SK-N-MC (cell line): ENCODE measurements around the gene ATXN7.

Experiments used
- DNase-seq: peaks from one replicate; pipeline ENCODE4 v3.0.0-alpha.2; 2011; ENCODE audit warnings: low read depth, low spot score
- H3K27ac ChIP-seq: fragments of 200-600 bp; sonication (generic); 2 replicates; pipeline ENCODE4 v1.5.1; 2016; ENCODE audit warnings: mixed run types
- H3K36me3 ChIP-seq: fragments of 200-600 bp; sonication (generic); 2 replicates; pipeline ENCODE4 v1.6.1; 2017; ENCODE audit warnings: antibody characterized with exemption, low read length, mixed read lengths; ENCODE audit not compliant: insufficient read depth
- H3K4me3 ChIP-seq: fragments of 200-600 bp; sonication (generic); 2 replicates; pipeline ENCODE4 v1.5.1; 2016
- H3K9ac ChIP-seq: fragments of 200-600 bp; sonication (generic); 2 replicates; pipeline ENCODE4 v1.8.0; 2017; ENCODE audit warnings: mixed run types, mixed read lengths; ENCODE audit not compliant: insufficient read length
- H3K9me3 ChIP-seq: fragments of 200-600 bp; sonication (generic); 2 replicates; pipeline ENCODE4 v1.6.1; 2017; ENCODE audit warnings: low read depth, mild to moderate bottlenecking, antibody characterized with exemption, low read length, moderate library complexity, mixed read lengths
- EZH2 ChIP-seq: fragments of 200-600 bp; sonication (generic); IDR thresholded peaks from one replicate; pipeline ENCODE4 v1.6.1; 2017; ENCODE audit warnings: antibody characterized with exemption
- FOXP2 ChIP-seq: optimal IDR thresholded peaks from 2 replicates; pipeline ENCODE3; 2011; ENCODE audit warnings: mild to moderate bottlenecking, moderate library complexity; ENCODE audit not compliant: insufficient read depth; ENCODE audit errors: extremely low read length, control extremely low read depth
- POLR2AphosphoS5 ChIP-seq: IDR thresholded peaks from 2 replicates; pipeline ENCODE4 v1.6.1; 2012; ENCODE audit warnings: mild to moderate bottlenecking, low read depth, low read length, borderline replicate concordance

The ATXN7 gene

DNA sequence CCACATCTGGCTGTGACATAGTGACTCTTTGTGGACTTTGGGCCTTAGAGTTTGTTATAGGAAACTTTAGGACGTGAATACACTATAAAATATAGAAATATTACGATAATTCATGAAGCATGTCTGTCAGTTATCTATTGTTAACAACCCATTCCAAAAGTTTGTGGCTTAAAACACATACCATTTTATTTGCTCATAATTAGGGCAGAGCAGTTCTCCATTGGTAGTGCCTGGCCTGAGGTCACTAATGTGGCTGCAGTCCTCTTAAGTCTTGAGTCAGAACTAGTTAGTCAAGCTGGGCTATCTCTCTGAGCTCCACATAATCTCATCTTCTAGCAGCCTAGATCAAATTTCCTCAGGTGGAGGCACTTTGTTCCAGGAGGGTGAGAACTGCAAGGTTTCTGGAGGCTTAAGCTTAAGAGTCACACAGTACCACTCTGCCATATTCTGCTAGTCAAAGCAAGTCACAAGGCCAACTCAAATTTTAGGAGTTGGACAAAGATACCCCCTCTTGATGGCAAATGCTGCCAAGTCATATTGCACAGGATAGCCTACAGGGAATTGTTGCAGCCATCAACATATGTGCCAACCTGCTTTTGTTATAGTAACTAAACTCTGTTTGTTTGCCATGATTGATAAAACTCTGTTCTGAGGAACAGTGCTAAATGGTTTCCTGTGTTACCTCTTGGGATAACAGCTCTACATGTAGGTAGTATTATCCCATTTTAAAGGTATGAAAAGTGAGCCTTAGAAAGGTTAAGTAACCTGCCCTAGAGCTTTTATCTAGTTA, 8.7 kb downstream of the ATXN7 start:
- H3K9me3 ChIP-seq: no peaks in the 10 kb centered on the region
- H3K36me3 ChIP-seq: no peaks in the 10 kb centered on the region
- H3K9ac ChIP-seq: no peak overlapping the region
- DNase-seq: no peak
- H3K27ac ChIP-seq: no peak overlapping the region
- no peak overlapping the region for H3K4me3 ChIP-seq
- no peak for TF ChIP-seq FOXP2
- TF ChIP-seq EZH2: no peak
- TF ChIP-seq POLR2AphosphoS5: no peak

DNA sequence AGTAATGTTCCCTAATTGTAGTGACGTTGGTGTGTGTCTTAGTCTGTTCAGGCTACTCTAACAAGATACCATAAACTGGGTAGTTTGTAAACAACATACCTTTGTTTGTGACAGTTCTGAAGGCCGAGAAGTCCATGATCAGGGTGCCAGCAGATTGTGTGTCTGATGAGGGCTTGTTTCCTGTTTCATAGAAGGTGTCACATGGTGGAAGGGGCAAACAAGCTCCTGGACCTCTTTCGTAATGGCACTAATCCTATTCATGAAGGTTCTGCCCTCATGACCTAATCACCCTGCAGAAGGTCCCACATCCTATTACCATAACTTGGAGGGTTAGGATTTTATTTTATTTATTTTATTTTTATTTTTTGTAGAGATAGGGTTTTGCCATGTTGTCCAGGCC, 11.1 kb downstream of the ATXN7 start:
- Histone ChIP-seq H3K27ac (no peak overlapping the region), H3K36me3 (no peaks in the 10 kb centered on the region), H3K4me3 (no peak overlapping the region), H3K9ac (no peak overlapping the region), H3K9me3 (no peaks in the 10 kb centered on the region)
- no peak for TF ChIP-seq FOXP2
- no peak for TF ChIP-seq EZH2
- no peak for TF ChIP-seq POLR2AphosphoS5
- no peak for DNase-seq

DNA sequence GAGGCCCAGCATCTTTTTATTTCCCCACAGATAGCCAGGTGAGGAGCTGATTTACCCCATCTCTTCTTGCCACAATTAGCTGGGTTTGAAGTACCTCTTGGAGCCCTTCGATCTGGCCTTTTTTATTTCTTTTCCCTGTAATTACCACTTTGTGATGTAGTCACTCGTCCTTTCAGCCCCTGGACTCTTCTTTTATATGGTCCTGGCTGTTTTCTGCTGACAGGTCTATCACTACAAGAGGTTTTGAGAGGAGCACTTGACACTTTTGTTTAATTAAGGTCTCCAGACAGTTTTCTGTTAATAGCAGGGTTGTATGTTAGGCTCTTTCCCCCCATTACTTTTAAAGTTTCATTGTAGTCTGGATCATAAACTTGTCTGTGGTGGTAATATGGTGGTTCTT, 11.8 kb downstream of the ATXN7 start:
- Histone ChIP-seq H3K27ac (no peak overlapping the region), H3K4me3 (no peak overlapping the region), H3K9ac (no peak overlapping the region), H3K9me3 (no peaks in the 10 kb centered on the region), H3K36me3 (no peaks in the 10 kb centered on the region)
- DNase-seq: no peak
- no peak for TF ChIP-seq POLR2AphosphoS5
- TF ChIP-seq EZH2: no peak
- TF ChIP-seq FOXP2: no peak

DNA sequence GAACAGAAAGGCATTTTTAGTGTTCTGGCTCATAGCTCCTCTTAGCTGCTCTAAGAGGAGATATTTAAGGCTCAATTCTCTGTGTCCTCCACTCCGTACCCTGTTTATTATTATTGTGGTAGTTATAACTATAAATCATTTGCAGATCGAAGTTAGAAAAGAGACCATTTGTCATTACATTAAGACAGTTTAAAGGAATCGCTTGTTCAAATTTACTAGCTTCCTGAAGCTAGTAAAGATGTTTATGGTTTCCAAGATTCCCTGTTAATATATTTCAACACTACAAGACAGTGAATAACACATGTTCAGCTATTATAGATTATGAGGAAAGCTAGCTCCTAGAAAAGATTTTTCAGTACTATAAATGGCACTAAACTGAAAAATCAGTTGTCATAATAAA, 12.6 kb downstream of the ATXN7 start:
- H3K9me3 ChIP-seq: no peaks in the 10 kb centered on the region
- H3K9ac ChIP-seq: no peak overlapping the region
- peak overlapping the region; percentile 30; the same call in 1 of the 2 replicates for H3K4me3 ChIP-seq
- no peak for DNase-seq
- TF ChIP-seq EZH2 (no peak), POLR2AphosphoS5 (no peak), FOXP2 (no peak)
- no peaks in the 10 kb centered on the region for H3K36me3 ChIP-seq
- H3K27ac ChIP-seq: peak overlapping the region; percentile 25; the same call in 1 of the 2 replicates

DNA sequence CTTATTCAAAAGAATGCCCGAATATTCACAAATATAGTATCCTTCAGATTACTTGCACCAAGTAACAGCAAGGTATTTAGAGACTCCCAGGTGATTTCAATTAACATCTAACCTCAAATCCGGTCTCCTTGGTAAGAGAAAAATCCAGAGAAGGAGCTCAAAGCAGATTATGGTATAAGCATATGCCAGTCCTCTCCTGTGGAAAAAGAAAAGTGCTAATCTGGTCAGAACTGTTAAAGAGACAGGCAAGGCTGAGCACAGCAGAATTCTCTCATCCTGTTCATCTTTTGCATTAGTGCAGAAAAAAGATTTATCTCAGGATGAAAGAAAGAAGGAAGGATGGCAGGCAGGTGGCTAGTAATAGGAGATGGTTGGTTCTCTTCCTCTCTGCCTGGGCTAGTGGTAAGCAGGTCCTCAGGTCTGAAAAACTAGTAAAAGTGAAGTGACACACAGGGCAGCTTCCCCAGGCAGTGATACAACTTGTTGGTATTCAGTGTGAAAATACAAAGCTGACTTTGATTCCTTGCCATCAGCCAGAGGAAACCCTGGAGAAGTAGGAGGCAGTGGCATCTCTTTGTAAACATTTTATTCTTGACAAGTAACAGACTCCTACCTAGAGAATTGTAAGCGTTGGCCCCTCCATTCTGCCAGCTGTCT, 14.2 kb downstream of the ATXN7 start:
- no peak for DNase-seq
- Histone ChIP-seq H3K4me3 (no peak overlapping the region), H3K27ac (no peak overlapping the region), H3K9ac (no peak overlapping the region), H3K36me3 (no peaks in the 10 kb centered on the region), H3K9me3 (no peaks in the 10 kb centered on the region)
- TF ChIP-seq FOXP2: no peak
- no peak for TF ChIP-seq POLR2AphosphoS5
- no peak for TF ChIP-seq EZH2

DNA sequence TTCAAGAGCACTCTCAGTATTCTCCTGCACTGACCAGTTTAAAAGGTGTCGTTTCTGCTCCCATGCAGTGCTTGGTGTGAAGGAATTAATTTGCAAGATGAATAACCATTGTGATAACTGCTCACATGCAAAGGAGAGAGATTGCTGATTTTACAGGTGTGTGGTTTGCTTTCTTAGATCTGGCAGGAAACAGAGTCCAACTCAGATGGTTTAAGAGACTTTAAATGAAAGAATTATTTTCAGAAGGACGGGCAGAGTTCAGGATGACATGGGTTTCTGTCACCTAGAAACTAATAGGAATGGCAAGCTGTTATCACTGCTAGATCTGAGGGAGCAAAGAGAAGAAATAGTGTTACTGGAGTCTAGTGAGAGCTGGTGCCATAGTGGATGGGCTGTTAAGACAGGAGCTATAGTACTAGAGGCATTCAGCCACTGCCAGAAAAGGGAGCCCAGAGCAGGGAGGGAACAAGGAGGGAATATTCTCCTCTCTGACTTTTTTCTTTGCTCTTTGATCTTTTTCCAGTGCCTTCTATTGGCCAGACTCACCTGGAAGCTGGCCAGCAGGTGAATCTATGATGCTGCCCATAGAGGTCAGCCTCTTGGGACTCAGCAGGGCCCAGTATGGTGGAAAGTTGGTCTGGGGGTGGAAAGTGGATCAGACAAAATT, 14.9 kb downstream of the ATXN7 start:
- H3K9ac ChIP-seq: no peak overlapping the region
- no peak for TF ChIP-seq FOXP2
- no peak for TF ChIP-seq POLR2AphosphoS5
- TF ChIP-seq EZH2: no peak
- H3K36me3 ChIP-seq: no peaks in the 10 kb centered on the region
- no peak overlapping the region for H3K4me3 ChIP-seq
- no peaks in the 10 kb centered on the region for H3K9me3 ChIP-seq
- no peak for DNase-seq
- H3K27ac ChIP-seq: no peak overlapping the region

DNA sequence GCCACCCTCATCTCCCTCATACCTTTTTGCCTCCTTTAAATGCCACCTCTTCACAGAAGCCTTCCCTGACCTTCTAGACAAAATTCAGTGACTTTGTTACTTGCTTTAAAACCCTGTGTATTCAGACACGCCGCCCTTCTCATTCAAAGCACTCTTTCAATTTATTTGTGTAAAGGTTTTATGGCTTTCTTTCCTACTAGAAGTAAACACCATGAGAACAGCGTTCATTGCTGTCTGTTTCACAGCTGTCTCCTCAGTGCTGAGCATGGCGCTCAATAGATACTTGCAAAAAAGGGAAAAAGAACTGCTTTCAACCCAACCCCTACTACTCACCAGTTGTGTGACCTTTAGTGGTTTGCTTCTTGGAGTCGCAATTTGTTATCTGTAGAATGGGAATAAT, 17.0 kb downstream of the ATXN7 start:
- TF ChIP-seq POLR2AphosphoS5 (no peak), EZH2 (no peak), FOXP2 (no peak)
- H3K27ac ChIP-seq: no peak overlapping the region
- H3K9ac ChIP-seq: no peak overlapping the region
- no peaks in the 10 kb centered on the region for H3K9me3 ChIP-seq
- no peak for DNase-seq
- H3K36me3 ChIP-seq: no peaks in the 10 kb centered on the region
- no peak overlapping the region for H3K4me3 ChIP-seq

DNA sequence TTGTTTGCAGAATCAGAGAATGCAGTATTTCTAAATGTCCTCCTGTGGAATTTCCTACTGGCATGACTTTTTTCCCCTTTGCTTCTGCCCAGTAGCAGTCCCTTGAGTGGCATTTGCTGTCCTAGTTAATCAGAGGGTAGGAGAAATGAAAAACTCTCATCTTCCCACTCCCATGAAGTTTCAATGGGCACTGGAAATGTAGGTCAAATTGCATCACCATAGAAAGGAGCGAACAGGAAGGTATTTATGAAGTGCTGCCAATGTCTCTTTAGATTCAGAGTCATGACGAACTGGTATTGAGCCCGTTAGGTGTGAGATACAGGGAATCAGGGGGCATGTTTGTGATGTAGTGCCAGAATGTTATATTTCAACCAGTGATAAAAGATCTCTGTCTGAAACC, 23.2 kb downstream of the ATXN7 start:
- Histone ChIP-seq H3K4me3 (no peak overlapping the region), H3K9ac (no peak overlapping the region), H3K9me3 (no peaks in the 10 kb centered on the region), H3K36me3 (no peaks in the 10 kb centered on the region), H3K27ac (no peak overlapping the region)
- no peak for DNase-seq
- TF ChIP-seq FOXP2 (no peak), EZH2 (no peak), POLR2AphosphoS5 (no peak)

DNA sequence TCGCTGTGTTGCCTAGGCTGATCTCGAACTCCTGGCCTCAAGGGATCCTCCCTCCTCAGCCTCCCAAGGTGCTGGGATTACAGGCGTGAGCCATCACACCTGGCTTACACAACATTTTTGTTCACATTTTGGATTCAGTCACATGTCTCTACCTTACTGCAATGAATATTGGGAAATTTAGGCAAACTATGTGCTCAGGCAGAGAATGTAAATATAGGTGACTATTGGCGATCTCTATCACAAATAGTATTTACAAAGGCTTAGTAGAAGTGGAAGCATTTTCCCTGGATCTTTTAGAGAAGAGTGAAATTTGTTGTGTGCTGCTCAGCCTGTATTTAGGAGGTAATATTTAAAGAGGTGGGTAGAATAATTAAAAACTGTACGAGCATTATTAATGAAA, 27.9 kb downstream of the ATXN7 start:
- Histone ChIP-seq H3K4me3 (no peak overlapping the region), H3K27ac (no peak overlapping the region), H3K9ac (no peak overlapping the region), H3K36me3 (no peaks in the 10 kb centered on the region), H3K9me3 (no peaks in the 10 kb centered on the region)
- TF ChIP-seq FOXP2: no peak
- TF ChIP-seq POLR2AphosphoS5: no peak
- TF ChIP-seq EZH2: no peak
- DNase-seq: no peak
